ENCODE results near the gene MAPK1IP1L.

The MAPK1IP1L gene

DNA sequence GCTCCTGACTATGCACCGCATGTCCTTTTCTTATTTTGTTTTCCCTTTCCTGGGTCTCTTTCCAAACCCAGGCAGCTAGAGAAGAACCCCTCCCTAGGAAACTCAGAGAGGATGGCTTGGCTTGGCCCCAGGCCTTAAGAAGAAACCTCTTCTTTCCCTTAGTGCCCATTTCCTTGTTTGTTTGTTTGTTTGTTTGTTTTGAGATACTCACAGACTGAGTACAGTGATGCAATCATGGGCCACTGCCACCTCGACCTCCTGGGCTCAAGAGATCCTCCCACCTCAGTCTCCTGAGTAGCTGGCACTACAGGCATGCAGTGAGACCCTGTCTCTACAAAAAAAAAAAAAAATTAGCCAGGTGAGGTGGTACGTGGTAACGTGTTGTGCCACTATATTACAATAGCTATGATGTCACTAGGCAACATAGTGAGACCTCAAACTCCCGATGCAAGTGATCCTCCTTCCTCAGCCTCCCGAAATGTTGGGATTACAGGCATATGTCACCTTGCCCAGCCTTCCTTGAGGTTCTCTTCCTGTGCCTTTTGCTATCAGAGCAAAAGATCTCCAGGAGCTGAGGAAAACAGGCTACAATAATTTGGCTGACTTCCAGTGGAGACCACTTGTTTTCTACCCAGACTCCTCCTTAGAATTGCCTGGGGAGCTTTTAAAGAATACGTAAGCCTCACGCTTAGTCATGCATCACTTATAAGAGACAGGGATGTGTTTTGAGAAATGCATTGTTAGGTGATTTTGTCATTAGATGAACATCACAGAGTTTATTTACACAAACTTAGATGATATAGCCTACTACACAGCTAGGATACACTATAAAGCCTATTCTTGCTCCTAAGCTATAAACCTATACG lies 43.1 kb downstream of the MAPK1IP1L start:
- no peak for DNase-seq (ENCODE audit: low read depth in 1 of 2, low spot score in 1 of 2)

DNA sequence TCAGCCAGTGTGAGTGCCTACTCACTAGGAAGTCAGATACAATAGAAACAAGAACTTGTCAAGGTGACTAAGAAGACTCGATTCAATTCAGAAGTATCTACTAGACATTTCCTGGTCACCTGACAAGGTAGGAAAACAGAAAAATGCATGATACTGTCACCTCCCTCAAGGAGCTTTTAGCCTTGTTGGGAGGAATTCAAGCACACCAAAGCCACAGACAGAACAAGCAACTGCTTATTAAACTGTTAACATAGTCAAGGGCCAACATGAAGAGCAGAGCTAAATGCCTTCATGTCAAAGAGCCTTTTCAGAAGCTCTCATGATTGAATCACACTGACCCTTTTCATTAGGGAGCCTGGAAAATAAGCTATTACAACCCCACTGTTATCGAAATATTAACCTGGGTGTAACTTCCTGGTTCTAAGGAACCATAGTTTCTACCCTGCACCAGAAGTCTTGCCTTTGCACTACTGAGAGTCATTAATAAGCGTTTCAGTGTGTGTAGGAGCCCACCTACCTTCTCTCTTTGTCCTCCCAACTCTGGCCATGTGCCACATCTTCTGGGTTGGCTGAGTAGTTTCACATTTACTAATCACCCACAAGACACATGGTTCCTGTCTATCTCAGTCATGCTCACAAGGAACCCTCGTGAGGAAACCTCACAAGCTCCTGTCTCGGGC lies 46.6 kb downstream of the MAPK1IP1L start:
- DNase-seq (ENCODE audit: low read depth in 1 of 2, low spot score in 1 of 2): peak in 1 of 2 donors; percentile 53

DNA sequence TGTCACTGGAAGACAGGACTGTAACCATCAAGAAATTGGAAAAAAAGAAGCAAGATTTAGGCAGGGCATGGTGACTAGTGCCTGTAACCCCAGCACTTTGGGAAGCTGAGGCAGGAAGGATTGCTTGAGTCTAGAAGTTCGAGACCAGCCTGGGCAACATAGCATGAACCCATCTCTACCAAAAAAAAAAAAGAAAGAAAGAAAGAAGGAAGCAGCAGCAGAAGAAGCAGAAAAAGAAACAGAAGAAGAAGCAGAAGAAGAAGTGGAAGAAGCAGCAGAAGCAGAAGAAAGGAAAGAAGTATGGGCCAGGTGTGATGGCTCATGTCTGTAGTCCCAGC lies 47.1 kb downstream of the MAPK1IP1L start:
- DNase-seq (ENCODE audit: low read depth in 1 of 2, low spot score in 1 of 2): no peak

DNA sequence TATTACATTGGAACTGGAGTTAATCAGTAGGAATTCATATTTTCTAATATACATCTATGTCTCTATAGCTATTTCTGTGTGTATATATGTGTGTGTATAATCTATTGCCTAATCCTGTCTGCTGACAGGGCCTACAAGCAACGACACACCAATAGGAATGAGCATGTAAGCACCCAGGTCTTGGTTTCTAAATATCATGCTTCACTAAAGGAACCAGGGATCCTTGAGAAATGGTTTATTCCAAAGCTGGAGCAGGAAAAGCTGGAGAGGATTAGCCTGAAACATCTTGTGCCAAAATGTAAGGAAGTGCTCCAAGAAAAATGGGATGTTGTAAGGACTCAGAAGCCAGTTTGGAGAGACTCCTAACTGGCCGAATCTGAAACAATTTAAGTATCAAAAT lies 48.3 kb downstream of the MAPK1IP1L start:
- DNase-seq (ENCODE audit: low read depth in 1 of 2, low spot score in 1 of 2): no peak

DNA sequence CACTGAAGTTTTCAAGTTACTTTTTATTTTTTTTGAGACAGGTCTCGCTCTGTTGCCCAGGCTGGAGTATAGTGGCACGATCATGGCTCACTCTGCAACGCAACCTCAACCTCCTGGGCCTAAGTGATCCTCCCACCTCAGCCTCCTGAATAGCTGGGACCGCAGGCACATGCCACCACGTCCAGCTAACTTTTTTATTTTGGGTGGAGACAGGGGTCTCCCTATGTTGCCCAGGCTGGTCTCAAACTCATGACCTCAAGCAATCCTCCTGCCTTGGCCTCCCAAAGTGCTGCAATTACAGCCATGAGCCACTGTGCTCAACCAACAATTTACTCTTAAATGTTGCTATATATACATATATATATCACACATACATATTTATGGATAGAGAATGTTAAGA lies 50.3 kb downstream of the MAPK1IP1L start:
- DNase-seq (ENCODE audit: low read depth in 1 of 2, low spot score in 1 of 2): no peak

DNA sequence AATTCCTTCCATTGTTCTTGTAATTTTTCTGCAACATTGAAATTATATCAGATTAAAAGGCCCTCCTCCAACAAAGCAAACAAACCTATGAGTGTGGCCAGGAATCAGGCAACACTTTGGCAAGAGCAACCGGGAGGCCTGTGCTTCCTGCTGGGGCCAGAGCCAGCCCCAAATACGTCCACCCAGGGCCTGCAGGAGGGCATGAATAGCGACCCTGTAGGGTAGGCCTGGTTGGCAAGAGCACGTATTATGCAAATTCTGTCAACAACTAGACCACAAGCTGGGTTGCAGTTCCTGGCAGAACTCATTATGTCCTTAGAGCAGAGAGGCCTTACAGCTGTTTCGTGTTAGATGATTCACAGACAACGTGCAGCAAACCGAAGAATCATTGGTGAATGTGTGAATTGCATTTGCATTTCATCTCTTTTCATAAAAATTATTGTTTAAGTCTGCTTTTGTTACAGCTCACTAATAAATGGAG lies 50.7 kb downstream of the MAPK1IP1L start:
- peak in 1 of 2 donors; percentile 33 for DNase-seq (ENCODE audit: low read depth in 1 of 2, low spot score in 1 of 2)

DNA sequence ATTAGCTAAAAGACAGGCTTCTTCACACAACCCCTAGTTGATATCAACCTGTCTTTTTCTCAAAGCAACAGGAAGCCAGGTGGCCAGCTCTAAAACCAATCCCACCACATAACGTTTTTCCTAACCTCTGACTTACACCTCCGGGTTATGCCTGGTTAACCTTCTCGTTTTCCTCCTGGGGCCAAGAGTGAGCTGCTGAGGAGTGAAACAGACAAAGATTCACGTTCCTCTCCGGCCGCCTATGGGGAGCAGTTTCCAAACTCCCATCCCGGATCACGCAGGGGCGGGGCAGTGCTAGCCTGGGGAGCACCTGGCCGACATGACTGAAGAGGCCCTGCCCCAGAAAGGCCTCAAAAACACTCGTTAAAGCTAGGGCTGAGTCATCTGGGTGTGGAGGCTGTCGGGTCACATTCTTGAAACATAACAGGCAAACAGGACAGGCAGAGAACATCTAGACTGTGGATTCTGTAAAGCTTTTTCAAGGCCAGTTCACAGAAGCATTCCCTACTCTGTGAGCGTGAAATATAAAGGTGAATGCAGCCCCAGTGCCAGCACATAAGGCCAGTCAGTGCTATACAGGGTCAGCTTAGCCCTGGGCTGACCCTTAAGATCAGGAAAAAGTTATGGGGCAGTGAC lies 51.7 kb downstream of the MAPK1IP1L start:
- peak in 1 of 2 donors; percentile 25 for DNase-seq (ENCODE audit: low read depth in 1 of 2, low spot score in 1 of 2)

DNA sequence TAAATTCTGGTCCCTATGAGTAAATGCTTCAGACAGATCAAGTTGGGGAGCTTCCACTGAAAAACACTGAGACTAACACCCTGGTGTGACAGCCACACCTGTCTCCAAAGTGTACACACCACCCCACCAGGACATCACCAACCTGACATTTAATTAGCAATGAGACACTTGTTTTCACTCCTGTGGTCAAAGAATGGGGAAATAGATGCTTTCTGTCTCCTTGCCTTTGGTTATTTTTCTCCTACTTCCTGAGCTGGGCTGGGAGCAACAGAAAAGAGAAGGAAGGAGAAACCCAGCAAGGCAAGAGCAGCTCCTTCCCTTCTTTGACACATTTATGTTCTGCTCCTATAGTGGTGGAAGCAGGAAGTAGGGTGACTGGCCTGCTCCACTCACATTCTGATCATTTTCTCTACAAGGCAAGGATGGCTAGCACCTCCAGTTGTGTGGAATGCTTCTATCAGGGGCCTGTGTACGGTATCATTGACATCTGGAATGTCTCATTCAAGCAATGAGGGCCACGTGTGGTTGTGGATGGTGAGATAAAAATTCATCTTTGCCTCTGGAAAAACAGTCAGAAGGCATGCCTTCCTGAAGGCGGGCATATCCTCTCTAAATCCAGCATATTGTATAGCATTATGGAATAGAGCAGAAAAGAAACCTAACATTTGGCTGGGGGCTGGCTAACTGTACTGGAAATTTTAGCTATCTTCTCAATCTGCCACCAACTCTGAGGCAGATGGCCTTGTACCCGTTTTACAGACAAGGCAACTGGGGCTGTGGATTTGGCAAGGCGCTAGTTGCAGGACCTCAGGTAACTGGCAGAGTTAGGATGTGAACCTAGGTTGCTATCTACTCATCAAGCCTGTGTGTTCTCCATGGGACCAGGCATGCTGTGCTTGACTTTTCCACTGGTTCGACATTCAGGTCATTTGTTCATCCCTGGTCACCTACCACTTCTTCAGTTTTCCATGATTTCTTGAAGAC lies 52.8 kb downstream of the MAPK1IP1L start:
- no peak for DNase-seq (ENCODE audit: low read depth in 1 of 2, low spot score in 1 of 2)

DNA sequence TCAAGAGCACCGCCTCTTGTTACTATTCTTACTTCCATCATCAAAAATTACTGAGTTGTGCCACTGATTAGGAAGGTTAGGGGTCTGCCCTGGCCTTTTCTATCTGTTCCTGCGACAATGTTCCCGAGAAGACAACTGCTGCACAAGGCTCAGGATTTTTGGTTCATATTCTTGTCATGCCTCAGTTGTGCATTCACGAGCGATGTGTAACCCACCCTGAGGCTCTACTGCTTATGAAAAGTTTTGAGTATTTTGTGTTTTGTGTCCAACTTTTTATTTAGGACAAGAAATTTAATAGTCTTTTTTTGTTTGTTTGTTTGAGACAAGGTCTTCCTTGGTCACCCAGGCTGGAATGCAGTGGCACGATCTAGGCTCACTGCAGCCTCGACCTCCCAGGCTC lies 54.5 kb downstream of the MAPK1IP1L start:
- DNase-seq (ENCODE audit: low read depth in 1 of 2, low spot score in 1 of 2): no peak

DNA sequence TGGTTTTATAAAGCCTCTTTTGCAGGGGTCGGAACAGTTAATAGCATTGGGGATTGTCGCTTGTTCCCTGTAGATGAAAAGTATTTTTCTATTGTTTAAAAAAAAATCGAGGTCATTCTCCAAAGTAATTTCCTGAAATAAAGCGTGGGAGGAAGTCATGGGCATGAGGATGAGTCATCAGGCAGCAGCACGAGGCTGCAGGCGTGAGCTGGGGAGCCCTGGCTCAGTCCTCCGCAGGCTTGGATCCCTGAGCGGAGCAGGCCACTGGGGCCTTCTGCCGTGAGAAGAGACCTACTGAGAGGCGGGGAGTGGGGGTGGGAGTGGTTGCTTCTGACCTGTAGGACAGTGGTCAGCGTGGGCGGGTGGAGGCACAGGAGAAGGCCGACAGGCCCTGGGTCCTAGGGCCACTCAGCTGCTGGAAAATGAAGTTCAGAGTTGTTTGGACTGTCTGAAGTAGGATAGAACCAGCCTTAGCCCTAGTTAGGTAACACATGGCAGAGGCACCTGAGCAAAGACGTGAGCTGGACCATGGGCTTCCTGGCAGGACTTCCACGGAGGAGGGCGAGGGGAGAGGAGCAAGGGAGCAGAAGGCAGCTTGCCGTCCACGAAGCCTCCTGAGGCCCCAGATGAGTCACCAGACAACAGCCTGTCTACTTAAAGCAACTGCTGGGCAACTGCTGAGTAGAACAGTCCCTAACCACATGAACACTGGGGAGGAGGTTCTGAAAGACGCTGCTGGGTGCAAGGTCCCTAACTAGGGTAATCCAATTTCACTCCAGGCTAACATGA lies 56.5 kb downstream of the MAPK1IP1L start:
- no peak for DNase-seq (ENCODE audit: low read depth in 1 of 2, low spot score in 1 of 2)

DNA sequence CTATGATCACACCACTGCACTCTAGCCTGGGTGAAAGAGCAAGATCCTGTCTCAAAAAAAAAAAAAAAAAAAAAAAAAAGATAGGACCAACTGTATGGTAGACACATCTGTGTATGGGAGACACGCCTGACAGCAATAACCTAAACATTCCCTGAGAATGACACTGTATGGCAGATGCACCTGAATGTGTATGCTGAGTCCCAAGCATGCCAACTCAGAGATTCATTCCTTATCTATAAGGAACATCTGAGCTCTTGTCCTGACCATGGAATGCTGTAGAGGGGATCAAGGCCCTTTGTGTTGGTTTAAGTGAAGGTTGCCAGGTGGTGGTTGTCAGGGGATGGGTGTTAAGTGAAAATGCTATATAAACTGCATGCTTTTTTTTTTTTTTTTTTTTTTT lies 58.4 kb downstream of the MAPK1IP1L start:
- no peak for DNase-seq (ENCODE audit: low read depth in 1 of 2, low spot score in 1 of 2)

DNA sequence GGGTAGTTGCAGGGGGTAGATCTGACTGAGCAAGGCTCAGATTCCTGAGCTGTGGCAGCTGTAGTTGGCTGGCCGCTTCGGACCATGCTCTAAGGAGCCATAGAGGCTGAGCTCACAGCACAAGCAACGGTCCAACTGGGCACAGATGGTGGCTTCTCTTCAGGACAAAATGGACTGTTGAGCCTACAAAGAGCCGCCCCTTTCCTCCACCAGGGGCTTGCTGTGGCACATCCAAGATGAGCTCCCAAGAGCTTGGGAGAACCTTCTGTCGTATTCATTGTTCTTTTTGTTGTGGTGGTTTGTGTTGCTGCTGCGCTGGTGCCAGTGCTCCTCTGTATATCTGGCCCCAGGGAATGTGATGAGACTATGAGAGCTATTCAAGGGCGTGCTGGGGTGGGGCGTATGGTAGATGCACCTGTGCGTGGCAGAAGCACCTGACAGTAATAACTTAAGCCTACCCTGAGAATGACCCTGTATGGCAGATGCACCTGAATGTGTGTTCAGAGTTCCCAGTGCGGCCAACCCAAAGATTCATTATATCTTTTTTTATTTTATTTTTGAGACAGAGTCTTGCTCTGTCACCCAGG lies 59.8 kb downstream of the MAPK1IP1L start:
- DNase-seq (ENCODE audit: low read depth in 1 of 2, low spot score in 1 of 2): no peak

DNA sequence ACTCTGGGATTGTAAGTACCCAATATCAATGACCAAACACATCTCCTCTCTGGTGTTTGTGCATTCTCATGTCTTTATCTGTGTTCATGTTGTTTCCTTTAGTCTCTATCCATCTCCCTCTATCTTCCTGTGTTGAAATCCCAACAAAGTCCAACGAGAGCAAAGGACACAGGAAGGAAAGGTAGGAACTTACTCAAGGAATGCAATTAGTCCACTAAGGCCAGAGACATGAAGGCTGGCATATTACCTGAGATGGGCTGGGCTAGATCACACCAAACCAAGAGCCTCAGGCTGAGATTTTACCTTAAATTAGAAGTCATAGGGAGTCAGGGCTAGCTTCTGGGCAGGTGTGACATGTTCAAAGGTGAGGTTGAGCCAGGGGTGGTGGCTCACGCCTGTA lies 63.3 kb downstream of the MAPK1IP1L start:
- DNase-seq (ENCODE audit: low read depth in 1 of 2, low spot score in 1 of 2): no peak

DNA sequence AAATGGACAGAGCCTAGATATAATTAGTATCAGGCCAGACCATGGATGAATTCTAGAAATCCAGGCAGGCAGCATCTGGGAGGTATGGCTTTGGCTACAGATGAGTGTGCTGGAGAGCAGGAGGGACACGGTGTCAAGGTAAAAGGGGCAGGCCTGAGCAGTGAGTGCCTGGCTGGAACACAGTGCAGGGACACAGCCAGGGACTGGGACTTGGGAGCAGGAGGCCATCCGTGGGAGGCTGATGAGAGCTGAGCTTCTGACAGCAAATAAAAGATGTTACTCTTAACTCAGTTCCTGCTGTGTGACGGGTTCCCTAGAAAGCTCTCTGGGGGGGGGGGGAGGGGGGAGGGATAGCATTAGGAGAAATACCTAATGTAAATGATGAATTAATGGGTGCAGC lies 64.0 kb downstream of the MAPK1IP1L start:
- DNase-seq (ENCODE audit: low read depth in 1 of 2, low spot score in 1 of 2): no peak

DNA sequence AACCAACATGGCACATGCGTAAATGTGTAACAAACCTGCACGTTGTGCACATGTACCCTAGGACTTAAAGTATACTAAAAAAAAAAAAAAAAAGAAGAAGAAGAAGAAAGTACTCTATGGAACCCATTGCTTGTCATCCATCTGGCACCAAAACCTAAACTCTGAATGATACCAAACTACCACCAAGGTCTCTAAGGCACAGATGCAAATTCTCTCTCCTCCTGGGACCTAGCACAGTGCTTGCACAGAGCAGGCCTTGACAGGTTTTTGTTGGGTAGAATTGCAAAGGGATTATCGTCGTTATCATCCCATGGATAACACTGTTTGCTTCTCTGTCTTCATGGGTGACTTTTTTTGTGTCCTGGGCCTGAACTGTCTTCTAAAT lies 64.4 kb downstream of the MAPK1IP1L start:
- no peak for DNase-seq (ENCODE audit: low read depth in 1 of 2, low spot score in 1 of 2)

DNA sequence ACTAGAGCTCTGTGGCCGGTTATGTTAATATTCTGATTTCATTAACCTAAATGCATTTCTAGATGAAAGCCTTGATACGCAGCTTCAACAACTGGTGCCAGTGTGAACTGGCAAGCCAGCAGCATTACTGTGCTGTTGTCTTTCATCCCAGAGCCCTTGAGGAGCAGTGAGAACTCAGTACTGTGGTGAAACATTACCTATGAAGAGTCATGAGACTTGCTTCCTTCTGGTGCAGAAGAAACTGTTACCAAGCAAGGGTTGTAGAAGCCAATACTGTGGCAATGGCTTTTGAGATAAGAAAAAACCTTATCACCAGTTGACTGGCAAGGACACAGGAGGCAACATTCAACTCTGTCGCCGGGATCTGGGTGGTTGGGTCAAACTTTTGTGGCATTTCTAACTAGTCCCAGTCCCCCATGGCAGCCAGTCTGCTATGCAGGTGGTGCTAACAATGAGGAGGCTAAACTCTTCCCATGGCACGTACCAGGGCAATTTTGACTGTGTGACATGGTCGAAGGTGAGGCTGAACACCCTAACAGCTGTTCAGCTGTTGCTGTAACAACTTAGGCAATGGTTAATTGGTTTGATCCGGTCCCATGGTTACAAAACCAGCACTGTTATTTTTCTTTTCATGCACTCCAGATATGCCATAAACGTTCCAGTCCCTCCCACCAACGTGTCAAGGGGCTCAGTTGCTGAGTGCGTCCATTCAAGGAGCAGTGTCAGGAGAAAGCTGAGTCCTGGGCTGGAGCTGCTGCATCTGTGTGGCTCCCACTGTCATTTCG lies 65.0 kb downstream of the MAPK1IP1L start:
- DNase-seq (ENCODE audit: low read depth in 1 of 2, low spot score in 1 of 2): no peak

DNA sequence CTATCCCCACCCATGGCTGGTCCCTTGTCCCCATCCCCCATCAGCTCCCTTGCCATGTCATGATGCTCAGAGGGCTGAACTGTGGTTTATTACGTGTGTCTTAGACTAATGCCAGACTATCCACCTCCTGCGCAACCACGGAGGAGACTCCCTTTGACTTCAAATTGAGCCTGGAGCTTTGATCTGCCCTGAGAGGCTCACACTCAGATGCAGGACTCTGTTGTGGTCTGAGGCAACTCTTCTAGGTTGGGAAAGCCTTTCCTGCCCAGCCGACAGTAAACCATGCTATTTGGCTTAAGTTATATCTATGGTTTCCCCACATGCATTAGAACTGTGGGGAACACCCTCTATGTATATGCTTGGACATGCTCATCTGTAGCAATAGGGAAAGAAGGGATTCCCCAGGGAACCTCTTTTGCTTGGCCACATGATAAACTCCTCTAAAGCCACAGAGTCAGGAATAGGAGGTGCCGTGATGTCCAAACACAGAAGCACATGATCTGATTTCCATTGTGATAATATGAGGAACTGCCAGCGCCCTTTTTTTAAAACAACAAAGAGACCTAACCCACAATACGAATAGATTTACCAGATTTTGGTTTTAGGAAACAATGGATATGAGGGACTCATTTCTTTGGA lies 66.5 kb downstream of the MAPK1IP1L start:
- no peak for DNase-seq (ENCODE audit: low read depth in 1 of 2, low spot score in 1 of 2)

DNA sequence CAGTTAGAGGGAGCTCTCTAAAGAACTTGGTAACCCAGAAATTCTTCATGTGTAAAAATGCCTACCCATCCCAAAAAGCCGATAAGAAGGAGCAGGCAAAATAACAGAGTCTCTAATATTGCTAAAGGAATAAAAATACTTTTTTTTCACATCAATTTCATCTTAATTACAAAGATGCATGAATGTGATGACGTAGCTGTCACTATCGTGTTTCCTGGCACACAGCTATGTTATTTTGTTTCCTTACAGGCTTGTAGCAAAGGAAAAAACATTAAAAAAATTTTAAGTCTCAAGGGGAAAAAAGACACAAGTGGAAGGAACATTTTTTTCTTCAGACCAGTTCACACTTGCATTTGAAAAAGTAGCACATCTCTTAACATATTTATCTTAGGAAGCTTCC lies 67.3 kb downstream of the MAPK1IP1L start:
- DNase-seq (ENCODE audit: low read depth in 1 of 2, low spot score in 1 of 2): no peak

Data from activated CD4-positive, alpha-beta T cell treated with anti-CD3 and anti-CD28 coated beads, Interleukin-2, amount 50 U/mL, for 24 hours (primary cell).